HS-5 (cell line): ENCODE results near the gene DYNLL1.
"Not testable (repeated sequence)": the region's sequence is repeated elsewhere in the genome, so short reads cannot be mapped to it uniquely, and the experiment has no call there.

Source experiments
- DNase-seq: peaks from one replicate; pipeline ENCODE4 v3.0.0-alpha.2; 2012; ENCODE audit warnings: low read depth

DYNLL1 gene

DNA sequence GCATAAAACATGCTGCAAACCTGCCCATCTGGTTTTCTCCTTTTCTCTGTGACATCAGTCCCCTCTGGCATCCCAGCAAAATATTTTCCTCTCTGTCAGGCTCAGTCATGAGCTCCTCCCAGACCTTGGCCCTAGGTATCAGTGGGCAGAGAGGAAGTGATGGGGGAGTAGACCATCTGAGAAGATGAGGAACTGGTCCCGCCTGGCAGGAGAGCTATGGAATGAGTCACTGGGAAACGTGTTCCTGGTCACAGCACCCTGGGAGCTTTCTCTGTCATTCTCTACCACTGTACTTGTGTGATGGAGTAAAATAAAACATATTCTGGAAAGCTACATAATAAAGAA is 21.3 kb upstream of the DYNLL1 start:
- DNase-seq = peak; percentile 93

DNA sequence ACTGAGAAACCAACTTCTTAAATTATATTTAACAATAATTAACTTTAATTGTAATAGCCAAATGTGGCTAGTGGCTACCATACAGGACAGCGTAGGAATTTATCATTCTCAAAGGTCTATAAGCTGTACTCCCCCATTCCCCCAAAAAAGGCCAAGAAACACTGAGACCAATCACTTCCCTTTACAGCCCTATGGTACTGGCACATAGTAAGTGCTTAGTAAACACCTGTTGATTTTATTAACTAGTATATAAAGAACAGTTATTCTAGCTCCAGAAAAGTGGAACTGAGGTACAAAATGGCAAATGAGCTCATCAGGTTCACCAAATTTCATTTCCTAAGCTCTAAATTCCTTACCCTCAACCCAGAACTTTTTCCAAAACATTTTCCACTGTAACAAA is 20.3 kb upstream of the DYNLL1 start:
- DNase-seq = no peak

DNA sequence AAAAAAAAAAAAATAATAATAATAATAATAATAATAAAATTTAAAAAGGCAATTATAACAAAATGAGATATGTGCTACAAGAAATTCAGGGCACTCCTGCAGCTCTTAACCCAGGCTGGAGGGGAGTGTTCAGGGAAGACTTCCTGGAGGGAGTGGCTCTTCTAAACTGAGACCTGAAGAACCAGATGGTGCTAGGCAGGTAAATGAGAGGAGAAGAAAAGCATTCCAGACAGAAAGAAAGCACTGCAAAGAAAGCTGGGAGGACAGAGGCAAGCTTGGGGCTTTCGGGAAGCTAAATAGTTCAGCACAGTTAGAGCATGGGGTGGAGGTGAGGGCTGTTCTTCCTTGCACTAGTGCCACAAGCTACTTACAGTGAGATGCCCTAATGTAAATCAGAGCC is 16.5 kb upstream of the DYNLL1 start:
- no peak for DNase-seq

DNA sequence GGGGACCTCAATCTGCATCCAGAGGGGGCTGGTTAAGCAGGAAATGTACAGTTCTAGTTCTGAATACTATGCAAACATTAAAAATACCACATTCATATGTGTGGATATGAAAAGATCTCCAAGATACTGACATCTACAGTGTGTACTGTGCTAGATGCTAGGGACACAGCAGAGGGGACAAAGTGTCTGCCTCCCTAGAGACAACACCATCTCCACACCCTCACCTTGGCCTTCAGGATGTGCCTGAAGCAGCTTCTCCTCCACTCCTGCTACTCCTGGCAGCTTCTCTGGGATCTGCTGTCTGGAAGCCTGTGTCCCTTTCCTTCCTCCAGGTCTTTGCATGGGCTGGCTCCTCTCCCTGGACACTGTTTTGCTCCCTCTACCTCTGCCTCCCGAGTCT is 15.7 kb upstream of the DYNLL1 start:
- no peak for DNase-seq

DNA sequence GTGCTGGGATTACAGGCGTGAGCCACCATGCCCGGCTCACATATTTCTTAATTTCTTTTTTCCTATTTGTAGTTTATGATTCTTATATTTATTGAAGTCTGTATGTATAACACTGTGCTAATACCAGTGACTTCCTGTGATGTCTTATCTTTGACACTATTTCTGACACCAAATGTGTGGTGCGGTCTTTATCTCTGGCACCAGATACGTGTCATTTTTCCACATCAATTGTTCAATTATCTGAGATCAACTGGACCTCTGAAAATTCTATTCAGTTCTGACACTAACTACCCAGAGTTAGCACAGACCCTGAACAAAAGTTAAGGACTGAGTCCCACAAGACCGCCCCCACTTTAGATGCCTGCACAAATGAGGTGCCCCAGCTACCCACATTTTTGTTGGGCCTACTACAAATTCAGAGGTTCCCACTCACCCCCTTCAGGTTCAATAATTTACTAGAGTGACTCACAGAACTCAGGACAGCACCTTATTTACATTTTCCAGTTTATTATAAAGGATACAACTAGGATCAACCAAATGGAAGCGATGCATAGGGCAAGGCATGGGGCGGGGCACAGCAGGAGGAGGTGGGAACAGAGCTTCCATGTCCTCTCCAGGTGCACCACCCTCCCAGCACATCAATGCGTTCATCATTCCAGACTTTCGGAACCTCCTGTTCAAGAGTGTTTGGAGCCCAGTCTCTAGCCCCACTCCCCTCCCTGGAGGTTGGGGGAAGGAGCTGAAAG is 14.7 kb upstream of the DYNLL1 start:
- DNase-seq = no peak

DNA sequence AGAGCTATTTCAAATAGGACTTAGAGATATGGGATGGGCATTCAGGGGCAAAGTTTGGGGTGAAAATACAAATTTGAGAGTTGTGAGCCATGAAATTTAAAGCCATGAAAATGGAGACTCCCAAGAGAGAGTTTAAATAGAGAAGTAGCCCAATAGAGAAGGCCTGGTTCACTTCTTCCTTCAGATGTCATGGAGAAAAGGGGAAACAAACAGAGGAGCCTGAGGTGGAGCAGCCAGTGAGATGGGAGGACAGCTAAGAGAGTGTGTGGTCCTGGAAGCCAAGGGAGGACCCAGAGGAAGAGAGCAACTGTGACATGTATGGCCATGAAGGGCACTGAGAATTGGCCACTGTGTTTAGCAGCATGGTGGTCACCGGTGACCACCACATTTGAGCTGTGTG is 12.3 kb upstream of the DYNLL1 start:
- no peak for DNase-seq

DNA sequence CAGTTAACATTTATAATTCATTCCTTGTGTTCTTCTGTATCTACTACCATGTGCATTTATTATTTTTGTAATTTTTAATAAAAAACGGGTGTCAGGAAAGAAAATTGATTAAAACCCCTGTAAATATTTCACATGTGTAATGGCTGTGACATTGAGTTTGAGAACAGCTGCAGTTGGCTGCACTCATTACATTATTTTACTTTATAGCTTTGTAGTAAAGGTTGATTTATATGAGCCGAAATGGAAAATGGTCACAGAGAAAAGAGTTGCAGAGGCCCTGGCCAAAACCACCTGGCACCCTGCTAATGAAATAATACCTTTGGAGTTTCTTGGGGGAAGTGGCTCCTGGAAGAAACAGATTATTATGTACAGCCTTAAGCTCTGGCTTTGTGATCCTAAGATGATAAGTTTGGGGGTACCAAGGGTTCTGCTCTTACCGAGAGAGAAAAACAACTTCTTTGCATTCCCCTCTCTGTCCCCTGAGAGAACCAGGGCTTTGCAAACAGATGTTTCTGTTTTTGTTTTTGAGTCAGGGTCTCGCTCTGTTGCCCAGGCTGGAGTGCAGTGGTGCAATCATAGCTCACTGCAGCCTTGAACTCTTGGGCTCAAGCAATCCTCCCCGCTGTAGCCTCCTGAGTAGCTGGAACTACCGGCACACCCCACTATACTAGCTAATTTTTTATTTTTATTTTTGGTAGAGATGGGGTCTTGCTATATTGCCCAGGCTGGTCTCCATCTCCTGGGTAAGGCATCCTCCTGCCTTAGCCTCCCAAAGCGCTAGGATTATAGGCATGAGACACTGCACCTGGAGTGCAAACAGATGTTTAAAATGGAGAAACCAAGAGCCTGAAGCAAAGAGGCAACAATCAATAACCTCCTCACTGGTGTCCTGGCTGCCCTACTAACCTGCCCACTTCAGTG is 9.7 kb upstream of the DYNLL1 start:
- no peak for DNase-seq

DNA sequence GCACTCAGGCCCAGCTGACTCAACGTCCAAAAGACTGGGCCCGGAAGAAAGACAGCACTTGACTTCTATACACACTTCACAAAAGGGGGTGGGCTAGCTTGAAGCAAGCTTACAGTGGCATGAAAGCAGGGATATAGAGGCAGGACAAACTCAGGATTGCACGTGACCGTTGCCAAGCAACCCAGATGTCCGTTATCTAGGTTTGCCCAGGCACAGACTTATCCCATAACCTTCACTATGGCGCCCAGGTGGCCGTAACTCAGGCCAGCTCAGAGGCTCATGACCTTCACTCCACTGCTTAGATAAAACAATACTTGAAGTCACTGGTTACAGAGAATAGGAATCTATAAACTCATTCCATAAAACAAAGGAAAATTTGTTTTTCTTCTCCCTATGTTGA is 8.4 kb upstream of the DYNLL1 start:
- DNase-seq = not testable (repeated sequence)

DNA sequence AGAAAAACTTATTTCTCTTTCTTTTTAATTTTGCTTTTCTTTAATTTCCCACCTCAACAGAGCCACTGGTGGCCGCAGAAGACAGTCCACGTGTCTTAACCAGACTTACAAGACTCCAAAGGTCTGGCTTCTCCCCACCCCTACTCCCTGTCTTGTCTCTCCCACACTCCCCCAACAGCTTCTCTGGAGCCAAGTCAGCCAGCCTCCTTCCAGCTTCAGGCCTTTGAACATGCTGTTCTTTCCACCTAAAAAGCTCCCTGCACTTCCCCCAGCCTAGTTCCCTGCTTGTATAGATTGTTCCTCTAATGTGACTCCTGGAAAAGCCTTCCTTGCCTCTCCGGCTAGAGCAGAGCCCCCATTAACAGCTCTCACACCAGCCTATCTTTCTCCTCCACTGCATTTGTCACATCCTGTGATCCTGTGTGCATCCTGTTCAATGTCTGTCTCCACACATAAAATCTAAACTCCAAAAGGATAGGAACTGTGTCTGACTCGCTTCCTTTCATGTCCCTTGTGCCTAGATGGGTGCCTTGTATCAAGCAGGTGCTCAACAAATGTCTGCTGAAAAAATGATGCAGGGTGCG is 7.8 kb upstream of the DYNLL1 start:
- no peak for DNase-seq

DNA sequence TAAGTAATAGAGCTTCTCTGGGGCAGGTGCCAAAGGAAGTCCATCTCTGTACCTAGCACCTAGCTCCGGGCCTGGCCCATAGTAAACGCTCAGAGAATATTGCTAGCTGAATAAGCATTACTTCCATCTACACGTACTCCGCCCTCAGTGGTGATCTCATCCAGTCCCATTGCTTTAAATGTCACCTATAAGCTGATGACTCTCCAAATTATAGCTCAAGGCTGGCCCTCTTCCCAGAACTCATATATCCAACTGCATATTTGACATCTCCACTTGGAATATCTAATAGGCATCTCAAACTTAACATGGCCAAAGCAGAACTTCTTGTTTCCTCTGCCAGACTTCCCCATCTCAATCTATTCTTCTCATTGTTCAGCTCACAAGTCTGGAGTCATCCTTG is 6.9 kb upstream of the DYNLL1 start:
- DNase-seq = no peak

DNA sequence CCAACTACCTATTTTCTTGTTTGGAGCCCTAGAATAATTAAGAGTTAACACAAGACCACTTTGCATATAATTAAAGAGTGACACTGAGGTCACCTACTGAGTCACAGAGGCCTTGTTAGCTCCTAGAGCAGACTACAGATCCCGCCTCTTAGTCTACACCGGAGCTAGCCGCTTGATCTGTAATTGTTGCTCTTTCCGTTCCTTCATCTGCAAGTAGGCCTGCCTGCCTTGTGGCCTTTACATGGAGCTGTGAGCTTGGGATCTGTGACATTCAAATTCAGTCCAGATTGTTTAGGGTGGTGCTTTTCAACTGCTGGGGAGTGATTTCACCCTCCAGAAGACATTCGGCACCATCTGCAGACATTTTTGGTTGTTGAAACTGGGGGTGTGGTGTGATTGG is 5.6 kb upstream of the DYNLL1 start:
- DNase-seq = no peak

DNA sequence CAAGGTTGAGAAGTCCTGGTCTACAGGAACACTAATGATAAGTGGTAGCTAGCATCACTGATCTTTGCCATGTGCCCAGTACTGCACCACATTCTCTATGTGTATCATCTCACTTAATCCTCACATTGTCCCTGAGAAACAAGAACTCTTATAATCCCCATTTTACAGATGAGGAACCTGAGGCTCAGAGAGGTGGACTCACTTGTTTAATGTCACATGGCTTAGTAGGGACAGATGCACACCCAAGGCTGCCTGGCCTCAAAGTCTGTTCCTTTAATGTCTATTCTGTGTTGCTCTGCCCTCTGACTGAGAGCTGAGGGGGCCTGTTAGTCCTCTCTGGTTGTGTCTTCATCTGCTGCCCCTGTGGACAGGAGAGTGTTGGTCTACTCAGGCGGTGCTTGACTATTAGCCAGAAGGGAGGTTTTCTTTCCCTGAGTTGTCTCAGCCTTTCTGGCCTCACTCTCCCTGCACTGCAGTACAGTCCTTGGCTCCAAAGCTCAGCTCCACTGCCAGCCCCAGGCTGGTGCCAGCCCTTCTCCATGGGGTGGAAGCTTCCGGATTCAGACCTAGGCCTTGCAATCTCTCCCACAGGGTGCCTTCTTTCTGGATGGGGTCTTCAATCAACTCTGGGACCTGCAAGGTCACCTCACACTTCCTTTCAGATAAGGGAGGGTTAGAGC is 4.9 kb upstream of the DYNLL1 start:
- DNase-seq = no peak

DNA sequence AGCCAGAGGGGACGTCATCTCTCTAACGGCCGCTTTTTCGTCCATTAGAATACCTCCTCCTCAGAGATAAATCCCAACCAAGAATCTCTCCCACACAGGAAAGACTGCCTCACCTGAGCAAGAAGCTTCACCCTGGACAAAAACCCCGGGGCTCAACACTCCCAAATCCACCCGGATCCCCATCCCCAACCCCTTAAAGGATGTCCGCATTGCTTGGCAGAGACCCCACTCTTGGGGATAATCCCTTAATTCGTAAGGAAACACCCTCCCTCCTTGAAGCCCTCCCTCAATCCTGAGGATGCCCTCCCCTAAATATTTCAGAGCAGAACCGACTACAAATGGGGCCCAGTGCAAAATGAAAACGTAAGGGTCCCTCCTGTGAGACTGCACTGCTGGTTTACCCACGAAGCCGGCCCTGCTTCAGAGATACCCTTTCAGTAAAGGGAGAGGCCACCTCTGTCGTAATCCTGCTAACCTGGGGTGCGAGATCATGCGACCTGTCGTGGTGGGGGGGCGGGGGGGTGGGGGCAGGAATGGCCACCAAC is 655 bp upstream of the DYNLL1 start:
- DNase-seq = no peak

DNA sequence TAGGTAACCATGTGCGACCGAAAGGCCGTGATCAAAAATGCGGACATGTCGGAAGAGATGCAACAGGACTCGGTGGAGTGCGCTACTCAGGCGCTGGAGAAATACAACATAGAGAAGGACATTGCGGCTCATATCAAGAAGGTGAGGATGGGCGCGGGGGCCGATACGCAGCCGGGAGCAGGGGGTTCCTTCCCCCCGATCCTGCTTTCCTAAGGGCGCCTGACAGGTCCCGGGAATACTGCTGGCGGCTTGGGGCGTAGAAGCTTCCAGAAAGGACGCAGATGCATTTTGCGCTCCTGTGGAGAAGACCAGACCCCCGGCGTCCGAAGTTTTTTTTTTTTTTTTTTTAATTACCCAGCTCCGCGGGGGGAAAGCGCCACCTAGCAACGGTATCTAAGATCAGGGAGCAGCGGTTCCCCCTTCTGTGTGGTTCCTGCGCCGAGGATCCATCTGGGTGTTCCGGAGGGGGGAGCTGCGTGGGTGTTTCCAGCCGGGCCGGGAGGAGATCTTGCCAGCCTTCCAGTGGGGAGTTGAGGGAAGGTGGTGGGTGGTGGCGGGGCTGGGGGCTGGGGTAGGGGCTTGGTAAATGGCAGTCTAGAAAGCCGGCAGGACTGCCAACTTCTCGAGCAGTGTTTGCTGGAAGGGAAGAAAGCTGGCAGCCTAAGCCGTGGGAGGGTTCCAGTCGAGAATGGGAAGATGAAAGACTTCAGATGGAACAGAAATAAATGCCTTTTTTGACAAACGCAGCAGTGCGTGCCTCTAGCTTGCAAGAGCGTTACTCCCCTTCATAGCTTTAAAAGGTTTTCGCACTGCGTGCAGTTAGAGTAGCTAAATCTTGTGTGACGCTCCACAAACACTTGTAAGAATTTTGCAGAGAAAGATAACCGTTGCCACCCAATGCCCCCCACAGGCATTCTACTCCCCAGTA is 764 bp downstream of the DYNLL1 start:
- no peak for DNase-seq

DNA sequence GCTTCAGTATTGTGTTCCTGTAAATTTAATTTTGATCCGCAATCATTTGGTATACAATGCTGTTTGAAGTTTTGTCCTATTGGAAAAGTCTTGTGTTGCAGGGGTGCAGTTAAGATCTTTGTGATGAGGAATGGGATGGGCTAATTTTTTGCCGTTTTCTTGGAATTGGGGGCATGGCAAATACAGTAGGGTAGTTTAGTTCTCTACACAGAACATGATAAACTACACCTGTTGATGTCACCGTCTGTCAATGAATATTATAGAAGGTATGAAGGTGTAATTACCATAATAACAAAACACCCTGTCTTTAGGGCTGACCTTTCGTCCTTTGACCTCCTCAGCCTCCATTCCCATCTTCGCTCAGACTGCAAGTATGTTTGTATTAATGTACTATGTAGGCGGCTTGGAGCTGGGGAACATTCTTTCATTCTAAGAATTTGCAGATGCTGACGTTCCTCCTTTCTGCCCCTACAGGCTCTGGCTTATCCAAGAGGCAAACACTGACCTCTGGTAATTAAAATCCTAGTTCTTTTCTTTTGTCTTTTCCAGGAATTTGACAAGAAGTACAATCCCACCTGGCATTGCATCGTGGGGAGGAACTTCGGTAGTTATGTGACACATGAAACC is 1.7 kb downstream of the DYNLL1 start:
- DNase-seq = no peak

DNA sequence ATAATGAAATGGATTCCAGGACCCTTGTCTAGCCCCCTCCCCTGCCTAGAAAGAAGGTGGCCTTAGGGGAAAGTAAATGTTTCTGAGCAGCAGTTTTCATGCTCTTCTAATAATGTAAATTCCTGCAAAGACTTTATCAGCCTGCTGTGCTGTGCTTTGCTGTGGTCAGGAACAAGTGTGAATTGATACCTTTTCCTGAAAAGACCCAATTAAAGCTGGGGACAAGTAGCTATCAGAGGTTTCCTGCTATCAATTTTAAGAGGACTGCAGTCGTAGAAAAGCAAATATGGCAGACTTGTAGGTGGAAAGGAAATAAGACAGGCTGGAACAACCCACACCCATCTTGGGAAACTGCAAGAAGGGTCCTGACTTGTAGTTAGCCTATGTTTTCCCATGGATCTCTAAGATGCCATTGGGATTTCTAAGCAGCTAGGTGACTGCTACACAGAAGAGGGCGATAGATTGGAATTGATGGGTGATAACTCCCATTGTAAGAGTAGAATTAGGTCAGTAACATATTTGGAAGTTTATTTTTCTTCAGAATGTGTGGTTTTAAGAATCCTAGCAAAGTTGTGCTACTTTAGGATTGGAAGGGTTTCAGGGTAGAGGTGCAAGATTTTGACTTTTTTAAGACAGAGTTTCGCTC is 3.1 kb downstream of the DYNLL1 start:
- DNase-seq = no peak

DNA sequence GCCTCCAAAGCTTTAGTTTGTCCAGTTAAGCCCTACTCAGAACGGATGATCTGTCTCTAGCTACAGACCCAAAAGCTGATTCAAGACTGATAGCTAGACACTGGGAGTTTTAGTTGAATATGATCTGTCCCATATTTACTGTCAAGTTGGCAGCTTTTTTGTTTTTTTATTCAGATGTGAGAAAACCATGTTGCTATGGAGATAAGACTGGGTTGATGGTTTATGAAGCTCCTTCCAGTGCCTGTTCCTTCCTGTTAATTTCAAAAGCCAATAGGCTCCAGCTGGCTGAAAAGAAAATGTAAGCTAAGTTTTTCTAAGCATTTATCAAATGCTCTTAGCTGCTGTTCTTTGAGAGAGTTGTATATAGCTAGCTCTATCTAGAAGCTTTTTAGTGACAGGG is 4.7 kb downstream of the DYNLL1 start:
- DNase-seq = no peak

DNA sequence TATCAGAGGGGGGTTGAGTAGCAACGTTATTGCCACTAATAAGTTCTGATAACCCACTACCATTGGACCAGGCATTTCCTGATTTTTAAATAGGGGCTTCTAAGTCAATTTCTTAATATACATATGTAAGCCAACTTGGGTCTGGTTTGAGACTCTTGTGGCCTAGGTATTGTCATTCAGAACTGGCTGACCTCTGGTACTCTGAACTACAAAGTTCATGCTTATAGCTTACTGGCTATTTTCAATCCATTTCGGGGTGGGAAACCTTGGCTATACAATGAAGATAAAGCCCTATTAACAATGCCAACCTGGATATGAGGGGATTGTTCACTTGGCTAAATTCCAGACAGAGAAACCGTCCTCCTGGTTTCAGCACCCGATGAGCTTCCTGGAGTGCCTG is 8.7 kb downstream of the DYNLL1 start:
- DNase-seq = no peak

DNA sequence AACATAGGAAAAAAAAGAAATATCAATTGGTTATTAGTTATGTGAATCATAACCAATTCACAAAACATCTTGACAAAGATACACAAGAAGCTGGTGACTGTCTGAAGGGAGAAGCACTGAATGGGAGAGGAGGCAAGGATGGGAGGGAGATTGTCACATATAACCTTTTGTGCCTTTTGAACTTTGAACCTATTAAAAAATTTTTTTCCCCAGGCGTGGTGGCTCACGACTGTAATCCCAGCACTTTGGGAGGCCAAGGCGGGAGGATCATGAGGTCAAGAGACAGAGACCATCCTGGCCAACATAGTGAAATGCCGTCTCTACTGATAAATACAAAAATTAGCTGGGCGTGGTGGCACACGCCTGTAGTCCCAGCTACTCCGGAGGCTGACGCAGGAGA is 12.6 kb downstream of the DYNLL1 start:
- DNase-seq = no peak

DNA sequence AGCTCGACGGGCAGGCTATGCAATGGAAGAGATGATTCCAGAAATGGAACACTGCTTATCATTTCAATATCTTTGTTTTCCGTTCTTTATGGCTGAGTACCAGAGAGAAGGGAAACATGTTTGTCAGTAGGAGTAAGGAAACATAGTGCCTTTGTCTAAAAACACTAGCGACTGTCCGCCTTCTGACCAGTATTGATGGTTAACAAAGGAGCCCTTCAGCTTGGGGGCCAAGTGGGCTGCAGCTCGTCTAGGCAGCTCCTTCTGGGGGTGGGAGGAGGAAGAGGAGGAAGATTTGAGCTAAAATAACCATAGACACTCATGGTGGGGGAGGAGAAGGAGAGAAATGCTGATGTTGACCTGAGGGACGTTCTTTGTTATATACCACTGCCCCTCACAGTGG is 18.1 kb downstream of the DYNLL1 start:
- no peak for DNase-seq
